GM19467 (cell line): ENCODE measurements around the gene FABP6.

ENCODE experiments used
- ATAC-seq: cut with Tn5 transposase; IDR thresholded peaks from one replicate; pipeline ENCODE4 v1.9.1; 2021; ENCODE audit warnings: mild to moderate bottlenecking, moderate library complexity; ENCODE audit not compliant: unreplicated experiment

Gene FABP6

DNA sequence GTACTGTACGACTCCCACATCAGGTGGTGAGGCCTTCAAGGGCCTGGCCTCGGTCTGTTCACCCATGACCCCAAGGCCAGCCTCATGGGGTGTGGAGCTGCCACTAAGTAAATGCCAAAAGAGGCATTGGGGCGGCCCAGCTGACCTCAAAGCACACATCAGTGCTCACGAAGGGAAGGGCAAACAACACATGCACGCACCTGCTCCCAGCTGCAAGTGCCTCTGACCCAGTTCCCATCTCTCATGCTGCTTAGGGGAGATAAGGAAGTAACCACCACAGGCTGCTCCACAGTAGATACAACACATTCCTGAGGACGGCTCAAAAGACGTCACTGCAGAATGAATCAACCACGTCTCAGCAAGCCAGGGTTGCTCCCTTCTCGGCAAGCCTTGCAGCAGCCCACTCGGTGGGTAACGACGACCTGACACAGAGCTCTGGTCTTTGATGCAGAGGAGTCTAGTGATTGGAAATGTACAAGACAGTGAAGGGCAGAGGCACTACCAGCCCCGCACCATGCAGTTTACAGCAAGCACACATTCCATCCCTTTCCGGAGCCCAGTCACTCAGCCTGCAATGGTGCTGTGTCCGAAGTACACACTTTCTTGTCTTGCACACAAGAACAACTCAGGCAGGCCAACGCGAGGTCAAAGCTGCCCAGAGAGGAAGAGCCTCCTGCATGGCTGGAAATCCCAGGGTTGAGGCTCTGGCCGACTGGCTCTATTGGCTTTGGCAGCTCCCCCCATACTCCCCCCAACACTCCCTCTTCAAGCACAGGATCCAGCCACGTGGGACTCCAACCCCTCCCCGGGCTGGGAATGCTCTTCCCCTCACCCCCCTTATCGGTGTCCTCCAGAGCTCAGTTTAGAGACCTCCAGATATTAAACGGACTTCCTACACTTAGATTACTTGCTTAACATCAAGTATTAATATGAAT is 31.8 kb downstream of the FABP6 start:
- ATAC-seq, result peak; percentile 68

GRCh38 chr5:160262151-160263074 is 33.1 kb downstream of the FABP6 start:
- ATAC-seq, result no peak

- ATAC-seq, result no peak
Observed at GRCh38 chr5:160263326-160263855, 34.1 kb downstream of the FABP6 start.

GRCh38 chr5:160266044-160266443 is 36.7 kb downstream of the FABP6 start:
- no peak for ATAC-seq

GRCh38 chr5:160266752-160267345 is 37.5 kb downstream of the FABP6 start:
- ATAC-seq, result no peak

DNA sequence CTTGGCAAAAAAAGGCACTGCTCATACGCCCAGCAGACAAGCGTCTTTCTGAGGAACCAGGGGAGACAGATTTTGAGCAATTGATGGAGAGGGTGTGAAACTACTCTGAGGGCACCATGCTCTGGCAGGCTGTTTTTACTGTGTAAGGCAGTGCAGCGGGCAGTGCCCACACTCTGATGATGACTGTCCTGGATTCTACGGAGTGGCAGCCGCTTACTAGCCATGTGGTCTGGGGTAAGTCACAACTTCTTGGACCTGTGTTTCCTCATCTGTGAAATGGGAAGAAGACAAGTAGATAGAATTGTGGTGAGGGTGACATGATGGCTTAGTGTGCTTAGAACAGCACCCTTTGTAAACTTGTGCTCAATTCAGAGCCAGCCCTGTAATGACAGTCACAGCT is 38.8 kb downstream of the FABP6 start:
- no peak for ATAC-seq

GRCh38 chr5:160269017-160269416 is 39.7 kb downstream of the FABP6 start:
- no peak for ATAC-seq

GRCh38 chr5:160270704-160271103 is 41.4 kb downstream of the FABP6 start:
- ATAC-seq, result no peak

- ATAC-seq, result no peak
Observed at GRCh38 chr5:160271396-160271795, 42.1 kb downstream of the FABP6 start.

GRCh38 chr5:160271836-160272235 is 42.5 kb downstream of the FABP6 start:
- ATAC-seq, result no peak

- ATAC-seq, result no peak
Observed at GRCh38 chr5:160272264-160272663, 43.0 kb downstream of the FABP6 start.

DNA sequence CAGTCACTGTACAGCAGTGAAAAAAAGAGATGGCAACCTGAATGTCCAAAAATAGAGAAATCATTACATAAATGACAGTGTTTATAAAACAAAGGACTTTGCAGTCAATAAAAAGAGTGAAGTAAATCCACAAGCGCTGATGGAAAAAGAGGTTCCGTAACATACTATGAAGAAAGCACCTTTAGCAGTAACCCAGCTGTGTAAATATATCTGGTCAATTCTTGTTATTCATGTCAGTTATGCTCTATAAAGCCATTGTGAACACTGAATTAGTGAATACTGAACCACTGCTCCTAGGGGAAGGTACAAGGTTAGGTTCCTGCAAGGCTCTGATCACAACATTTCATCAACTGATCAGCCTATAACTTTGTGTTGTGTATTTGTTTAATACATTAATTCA is 43.6 kb downstream of the FABP6 start:
- ATAC-seq, result no peak

GRCh38 chr5:160274483-160274931 is 45.2 kb downstream of the FABP6 start:
- no peak for ATAC-seq

GRCh38 chr5:160278343-160278742 is 49.0 kb downstream of the FABP6 start:
- no peak for ATAC-seq

DNA sequence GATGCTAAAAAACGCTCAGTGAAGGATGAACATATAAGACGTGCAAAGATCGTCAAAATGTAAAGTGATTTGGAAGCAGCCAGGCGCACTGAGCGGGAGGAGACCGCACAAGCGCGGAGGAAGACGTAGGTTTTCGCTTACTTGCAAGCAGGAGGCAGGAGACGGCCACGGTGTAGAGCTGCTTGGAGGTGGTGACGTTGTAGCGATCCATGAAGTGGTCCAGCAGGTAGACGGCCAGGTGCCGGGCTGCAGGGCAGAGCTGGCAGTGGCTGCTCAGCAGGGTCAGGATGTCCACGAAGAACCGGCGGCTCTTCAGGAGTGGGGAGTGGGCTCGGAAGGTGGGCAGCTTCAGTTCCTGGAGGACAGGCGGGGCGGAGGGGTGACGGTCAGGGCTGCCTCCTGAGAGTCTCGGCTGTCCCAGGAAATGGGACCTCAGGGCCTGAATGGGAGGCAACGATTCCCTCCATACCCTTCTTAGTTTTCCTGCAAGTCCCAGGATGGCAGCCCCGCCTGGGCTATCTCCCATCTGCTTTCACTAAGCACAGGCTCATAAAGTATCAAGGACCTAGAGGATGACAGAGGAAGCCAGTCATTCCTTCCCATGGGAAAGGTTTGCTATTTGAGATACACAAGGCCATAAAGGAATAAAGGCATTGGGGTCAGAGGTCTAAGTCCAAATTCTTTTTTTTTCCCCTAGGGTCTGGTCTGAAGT is 51.2 kb downstream of the FABP6 start:
- ATAC-seq, result no peak

DNA sequence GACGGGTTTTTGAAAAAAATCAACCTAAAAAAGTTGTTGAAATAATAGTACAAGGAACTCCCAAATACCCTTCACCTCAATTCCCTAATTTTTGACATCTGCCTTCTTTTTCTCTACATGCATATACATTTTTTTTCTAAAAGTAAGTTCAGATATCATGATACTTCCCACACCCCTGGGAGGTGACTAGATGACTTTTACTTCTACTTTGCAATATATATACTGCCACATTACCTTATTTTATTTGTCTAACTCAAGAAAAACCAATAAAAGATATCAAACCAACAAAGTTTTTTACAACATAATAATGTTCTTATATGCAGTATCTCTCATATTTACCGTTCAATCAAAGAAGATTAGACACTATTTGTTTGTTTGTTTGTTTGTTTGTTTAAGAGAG is 52.0 kb downstream of the FABP6 start:
- ATAC-seq, result no peak

DNA sequence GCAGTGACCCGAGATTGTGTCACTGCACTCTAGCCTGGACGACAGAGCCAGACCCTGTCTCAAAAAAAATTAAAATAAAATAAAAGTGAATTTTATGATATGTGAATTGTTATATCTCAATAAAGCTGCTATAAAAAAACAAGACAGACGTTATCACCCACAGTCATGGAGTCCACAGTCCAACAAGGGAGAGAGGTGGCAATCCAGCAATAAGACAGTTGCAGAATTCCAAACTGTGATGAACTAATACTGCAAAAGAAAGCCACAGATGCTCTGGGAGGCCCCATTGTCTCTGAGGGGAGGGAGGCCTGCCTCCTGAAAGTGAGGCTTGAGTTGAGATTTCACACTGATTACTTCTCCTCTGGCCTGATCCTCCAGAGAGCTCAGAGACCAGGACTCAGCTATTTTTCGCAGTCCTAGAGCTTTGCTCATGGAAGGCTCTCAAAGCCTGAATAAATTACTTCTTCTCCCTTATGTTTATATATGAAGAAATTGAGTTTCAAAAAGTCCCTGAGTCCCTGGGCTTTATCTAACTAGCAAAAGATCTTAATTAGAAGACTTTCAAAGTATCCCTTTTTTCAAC is 55.1 kb downstream of the FABP6 start:
- ATAC-seq, result no peak

DNA sequence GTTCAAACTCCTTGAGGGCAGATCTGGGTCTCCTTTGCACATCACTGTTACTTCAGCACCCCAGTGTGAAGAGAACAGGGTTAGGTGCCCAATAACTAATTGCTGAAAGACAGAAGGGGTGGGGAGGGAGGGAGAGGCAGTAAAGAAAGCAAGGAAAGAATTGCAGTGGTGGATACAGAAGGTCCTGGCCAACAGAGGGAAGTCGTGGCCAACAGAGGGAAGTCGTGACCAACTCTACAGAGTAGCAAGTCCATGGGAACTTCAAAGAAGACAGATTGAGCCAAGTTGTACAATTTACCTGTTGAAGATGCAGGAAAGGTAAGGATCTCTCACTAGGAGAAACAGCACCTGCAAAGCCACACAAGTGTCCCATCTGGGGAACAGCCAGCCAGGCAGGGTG is 56.0 kb downstream of the FABP6 start:
- no peak for ATAC-seq

DNA sequence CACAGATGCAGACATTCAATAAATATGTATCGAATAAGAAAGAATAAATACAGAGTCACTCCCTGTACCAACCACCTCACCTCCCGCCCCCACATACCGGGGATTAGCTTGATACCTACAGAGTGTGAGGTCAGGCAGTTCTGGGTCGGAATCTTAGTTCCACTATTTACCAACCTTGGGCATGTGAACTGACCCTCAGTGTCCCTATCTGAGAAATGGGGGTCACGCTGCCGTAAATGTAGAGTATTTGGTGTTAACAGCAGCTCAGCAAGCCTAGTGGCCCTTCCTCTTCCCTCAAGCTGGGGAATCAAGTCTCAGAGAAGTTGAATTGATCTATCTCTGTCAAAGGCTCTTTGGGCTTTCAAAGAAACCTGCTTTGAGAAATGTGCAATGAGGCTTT is 57.6 kb downstream of the FABP6 start:
- no peak for ATAC-seq
